Measurements from ENCODE around the gene CCL1.

DNA sequence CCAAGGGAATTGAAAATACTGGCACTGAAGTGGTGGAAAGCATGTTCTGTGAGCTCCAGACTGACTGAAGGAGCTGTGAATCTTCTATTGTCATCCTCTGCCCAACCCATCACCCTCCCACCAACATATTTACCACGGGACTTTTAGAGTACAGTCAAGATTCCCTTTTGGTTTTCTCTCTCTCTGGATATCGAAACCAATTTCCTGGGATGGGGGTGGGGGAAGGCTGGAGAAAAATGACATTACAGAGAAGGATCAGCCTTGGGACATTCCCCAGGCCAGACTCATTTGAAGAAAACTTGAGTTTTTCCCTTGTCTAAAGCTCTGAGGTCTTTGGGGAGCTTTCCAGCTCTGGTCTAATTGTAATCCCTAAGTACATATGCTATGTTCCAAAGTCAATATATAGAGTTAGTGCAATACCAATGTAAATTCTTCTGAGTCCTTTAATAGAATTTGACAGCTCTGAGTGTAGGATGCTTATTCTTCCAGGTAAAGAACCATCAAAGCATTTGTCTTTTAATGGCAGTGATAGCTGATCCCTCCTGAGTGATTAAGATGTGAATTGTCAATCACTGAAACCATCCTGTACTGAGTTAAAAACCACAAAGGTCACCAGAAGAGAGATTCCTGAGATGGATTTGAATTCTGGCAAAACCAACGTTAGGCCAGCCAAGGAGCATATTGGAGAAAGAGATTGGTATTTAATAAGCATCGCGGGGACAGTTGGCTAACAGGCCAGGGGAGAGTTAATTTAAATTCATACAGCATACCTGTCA lies 48.8 kb upstream of the CCL1 start:
- no peak for TF ChIP-seq RAD21 (IDR thresholded peaks at IDR 0.05; ENCODE audit: low read length)
- TF ChIP-seq, protein P1, sequence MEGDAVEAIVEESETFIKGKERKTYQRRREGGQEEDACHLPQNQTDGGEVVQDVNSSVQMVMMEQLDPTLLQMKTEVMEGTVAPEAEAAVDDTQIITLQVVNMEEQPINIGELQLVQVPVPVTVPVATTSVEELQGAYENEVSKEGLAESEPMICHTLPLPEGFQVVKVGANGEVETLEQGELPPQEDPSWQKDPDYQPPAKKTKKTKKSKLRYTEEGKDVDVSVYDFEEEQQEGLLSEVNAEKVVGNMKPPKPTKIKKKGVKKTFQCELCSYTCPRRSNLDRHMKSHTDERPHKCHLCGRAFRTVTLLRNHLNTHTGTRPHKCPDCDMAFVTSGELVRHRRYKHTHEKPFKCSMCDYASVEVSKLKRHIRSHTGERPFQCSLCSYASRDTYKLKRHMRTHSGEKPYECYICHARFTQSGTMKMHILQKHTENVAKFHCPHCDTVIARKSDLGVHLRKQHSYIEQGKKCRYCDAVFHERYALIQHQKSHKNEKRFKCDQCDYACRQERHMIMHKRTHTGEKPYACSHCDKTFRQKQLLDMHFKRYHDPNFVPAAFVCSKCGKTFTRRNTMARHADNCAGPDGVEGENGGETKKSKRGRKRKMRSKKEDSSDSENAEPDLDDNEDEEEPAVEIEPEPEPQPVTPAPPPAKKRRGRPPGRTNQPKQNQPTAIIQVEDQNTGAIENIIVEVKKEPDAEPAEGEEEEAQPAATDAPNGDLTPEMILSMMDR (conservative IDR thresholded peaks at IDR 0.05; ENCODE audit: low read depth, low read length), result no peak
- no peak for TF ChIP-seq POLR2A (IDR thresholded peaks at IDR 0.05; ENCODE audit: low read depth, low read length)

Data from IMR-90 (cell line).